AG10803 (cell line): Measurements from ENCODE around the gene ANKRD44.
A peak's percentile ranks its signal among the peaks of the same experiment; 100 is the strongest.

Experiments used
- DNase-seq: peaks from one replicate; pipeline ENCODE4 v3.0.0; 2010; ENCODE audit warnings: low read depth
- H3K4me3 ChIP-seq: 2 replicates; pipeline ENCODE4 v1.5.1; 2011; ENCODE audit warnings: mild to moderate bottlenecking, low read length, control low read depth
- CTCF ChIP-seq: conservative IDR thresholded peaks from 2 replicates; pipeline ENCODE4 v1.5.1; 2011; ENCODE audit warnings: mild to moderate bottlenecking, low read length, control low read depth, inconsistent platforms

ANKRD44 gene

GRCh38 chr2:197096649-197097048 lies 213.9 kb downstream of the ANKRD44 start:
- H3K4me3 ChIP-seq = no peak overlapping the region
- TF ChIP-seq CTCF = no peak
- DNase-seq = no peak

GRCh38 chr2:197092431-197092830 lies 218.1 kb downstream of the ANKRD44 start:
- TF ChIP-seq CTCF = no peak
- peak; percentile 89 for DNase-seq
- H3K4me3 ChIP-seq = peak overlapping the region; percentile 21

- H3K4me3 ChIP-seq = no peak overlapping the region
- TF ChIP-seq CTCF = no peak
- no peak for DNase-seq
Observed at GRCh38 chr2:197090742-197091367, 219.7 kb downstream of the ANKRD44 start.

GRCh38 chr2:197089655-197090054 lies 220.9 kb downstream of the ANKRD44 start:
- no peak for DNase-seq
- no peak for TF ChIP-seq CTCF
- no peak overlapping the region for H3K4me3 ChIP-seq

GRCh38 chr2:197088694-197089093 lies 221.9 kb downstream of the ANKRD44 start:
- no peak for TF ChIP-seq CTCF
- H3K4me3 ChIP-seq = no peak overlapping the region
- peak; percentile 63 for DNase-seq

- no peak for DNase-seq
- H3K4me3 ChIP-seq = no peak overlapping the region
- no peak for TF ChIP-seq CTCF
Observed at GRCh38 chr2:197086500-197086899, 224.1 kb downstream of the ANKRD44 start.

GRCh38 chr2:197085665-197086064 lies 224.9 kb downstream of the ANKRD44 start:
- no peak overlapping the region for H3K4me3 ChIP-seq
- no peak for TF ChIP-seq CTCF
- no peak for DNase-seq
